ENCODE measurements around the gene CFAP92.

Gene CFAP92

GRCh38 chr3:129003578-129004112 is 9.8 kb upstream of the CFAP92 start:
- peak in 1 of 2 experiments; percentile 95 for DNase-seq

GRCh38 chr3:129002573-129003569 is 9.0 kb upstream of the CFAP92 start:
- DNase-seq = peak in 1 of 2 experiments; percentile 30

- DNase-seq = peak in 1 of 2 experiments; percentile 56
Observed at GRCh38 chr3:129001806-129002572, 8.1 kb upstream of the CFAP92 start.

- DNase-seq = peak in 1 of 2 experiments; percentile 25
Observed at GRCh38 chr3:129001101-129001805, 7.4 kb upstream of the CFAP92 start, which contains the start of gene EFCC1. TSS of gene EFCC1 (plus strand) at chr3:129001304. CDS start at chr3:129001629, 325 bp downstream.

GRCh38 chr3:129000742-129001100 is 6.8 kb upstream of the CFAP92 start:
- DNase-seq = peak in 1 of 2 experiments; percentile 24

GRCh38 chr3:128999102-128999501 is 5.2 kb upstream of the CFAP92 start:
- DNase-seq = no peak

- no peak for DNase-seq
Observed at GRCh38 chr3:128998561-128998960, 4.7 kb upstream of the CFAP92 start.

- DNase-seq = no peak
Observed at GRCh38 chr3:128997486-128998133, 3.7 kb upstream of the CFAP92 start.

GRCh38 chr3:128996726-128997125 is 2.9 kb upstream of the CFAP92 start:
- DNase-seq = no peak

- DNase-seq = no peak
Observed at GRCh38 chr3:128996200-128996599, 2.3 kb upstream of the CFAP92 start.

- no peak for DNase-seq
Observed at GRCh38 chr3:128995737-128996136, 1.9 kb upstream of the CFAP92 start.

- DNase-seq = no peak
Observed at GRCh38 chr3:128994581-128995546, 988 bp upstream of the CFAP92 start.

GRCh38 chr3:128994173-128994512 is 267 bp upstream of the CFAP92 start:
- DNase-seq = no peak

GRCh38 chr3:128992926-128993460 is 883 bp downstream of the CFAP92 start:
- DNase-seq = peak; percentile 57 to 74

GRCh38 chr3:128991355-128991895 is 2.5 kb downstream of the CFAP92 start:
- no peak for DNase-seq

- no peak for DNase-seq
Observed at GRCh38 chr3:128988286-128988685, 5.6 kb downstream of the CFAP92 start.

- no peak for DNase-seq
Observed at GRCh38 chr3:128987302-128988100, 6.4 kb downstream of the CFAP92 start.

- DNase-seq = no peak
Observed at GRCh38 chr3:128984596-128984995, 9.3 kb downstream of the CFAP92 start.

- no peak for DNase-seq
Observed at GRCh38 chr3:128983293-128984069, 10.4 kb downstream of the CFAP92 start.

Measured in NCI-H526 (cell line).